ENCODE data around the gene GSDMA.

GSDMA gene

DNA sequence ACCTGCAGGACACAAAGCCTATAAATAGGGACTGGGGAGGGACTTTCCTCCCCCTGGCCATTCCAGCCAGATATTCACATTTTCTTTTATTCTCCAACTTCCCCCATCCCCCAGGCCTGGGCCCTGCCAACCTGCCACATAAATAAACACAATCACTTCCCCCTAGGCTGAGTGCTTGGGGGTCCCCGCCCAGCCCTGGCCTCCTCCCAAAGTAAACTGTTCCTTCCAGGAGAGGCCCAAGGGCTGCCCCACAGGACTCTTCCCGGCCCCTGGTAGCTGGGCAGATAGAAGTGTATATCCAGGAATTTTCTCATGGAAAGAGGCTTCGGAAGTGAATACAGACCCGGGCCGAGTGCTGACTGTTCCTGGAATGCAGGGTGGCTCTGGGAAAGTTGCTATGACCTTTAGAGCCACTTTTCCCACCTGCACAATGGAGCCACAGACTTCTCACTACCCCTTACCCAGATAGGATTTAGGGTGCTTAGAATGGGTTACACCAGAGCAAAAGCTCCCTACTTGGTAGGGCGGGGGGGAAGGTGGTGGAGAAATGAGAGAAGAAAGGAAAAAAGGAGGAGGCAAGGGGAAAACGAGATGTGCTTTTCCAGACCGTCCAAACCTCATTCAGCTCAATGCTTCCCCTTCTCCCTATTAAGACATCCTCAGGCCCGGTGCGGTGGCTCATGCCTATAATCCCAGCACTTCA is 60.9 kb downstream of the GSDMA start:
- no peak for DNase-seq

DNA sequence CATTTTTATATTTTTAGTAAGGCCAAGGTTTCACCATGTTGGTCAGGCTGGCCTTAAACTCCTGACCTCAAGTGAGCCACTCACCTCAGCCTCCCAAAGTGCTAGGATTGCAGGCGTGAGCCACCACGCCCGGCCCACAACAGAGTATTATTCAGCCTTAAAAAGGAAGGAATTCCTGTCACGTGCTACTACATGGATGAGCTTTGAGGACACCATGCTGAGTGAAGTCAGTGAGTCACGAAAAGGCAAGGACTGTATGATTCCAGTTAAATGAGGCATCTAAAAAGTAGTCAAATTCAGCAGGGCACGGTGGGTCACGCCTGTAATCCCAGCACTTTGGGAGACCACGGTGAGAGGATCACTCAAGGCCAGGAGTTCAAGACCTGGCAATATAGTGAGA is 62.1 kb downstream of the GSDMA start:
- DNase-seq: no peak

DNA sequence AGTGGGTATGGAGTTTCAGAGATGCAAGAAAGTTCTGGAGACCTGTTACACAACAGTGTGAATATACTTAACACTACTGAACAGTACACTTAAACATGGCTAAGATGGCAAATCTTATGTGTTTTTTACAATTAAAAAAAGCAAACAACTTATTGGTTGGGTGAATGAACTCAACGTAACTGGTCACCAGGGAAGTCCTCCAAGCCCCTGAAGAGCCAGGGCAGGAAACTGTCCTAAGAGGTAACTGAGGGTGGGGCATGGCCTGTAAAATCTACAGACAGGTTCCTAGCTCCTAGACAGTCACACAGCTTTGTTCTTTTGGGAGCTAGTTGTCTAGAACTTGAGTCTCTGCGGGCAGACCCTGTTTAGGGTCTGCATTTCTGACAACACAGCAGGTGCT is 62.8 kb downstream of the GSDMA start:
- no peak for DNase-seq

DNA sequence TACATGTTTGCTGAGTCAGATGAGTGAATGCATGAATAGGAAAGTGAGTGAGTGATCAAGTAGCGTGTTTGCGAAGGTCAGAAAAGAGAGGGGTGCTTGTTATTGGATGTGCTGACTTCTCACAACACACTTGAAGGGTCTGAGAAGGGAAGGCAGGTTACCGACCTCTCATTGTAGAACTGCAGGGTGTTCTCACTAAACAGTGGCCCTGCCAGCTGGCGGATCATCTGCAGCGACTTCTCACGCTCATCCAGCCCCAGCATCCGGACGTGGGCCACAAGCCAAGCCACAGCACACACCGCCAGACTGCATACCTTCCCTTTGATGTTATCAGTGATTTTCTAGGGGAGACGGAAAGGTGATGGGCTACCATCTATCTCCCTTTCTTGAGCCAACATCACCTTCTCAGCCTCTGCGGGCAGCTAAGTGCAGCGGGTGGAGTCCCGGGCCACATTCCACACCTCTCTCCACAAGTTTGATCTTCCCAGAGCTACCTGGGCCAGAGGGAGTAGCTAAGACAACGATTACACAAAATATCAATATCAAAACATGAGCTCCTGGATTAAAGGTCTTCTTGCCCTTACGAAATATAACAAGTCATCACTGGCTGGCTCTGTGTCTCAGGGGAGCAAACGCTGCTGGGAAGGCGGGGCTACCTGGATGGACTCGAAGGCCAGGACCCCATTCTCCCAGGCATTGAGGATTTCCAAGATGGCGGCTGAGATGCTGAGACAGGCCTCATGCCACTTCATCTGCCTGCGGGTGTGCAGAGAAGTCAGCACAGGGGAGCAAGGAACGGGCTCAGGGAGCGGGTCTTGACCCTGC is 63.4 kb downstream of the GSDMA start:
- DNase-seq: peak; percentile 65

DNA sequence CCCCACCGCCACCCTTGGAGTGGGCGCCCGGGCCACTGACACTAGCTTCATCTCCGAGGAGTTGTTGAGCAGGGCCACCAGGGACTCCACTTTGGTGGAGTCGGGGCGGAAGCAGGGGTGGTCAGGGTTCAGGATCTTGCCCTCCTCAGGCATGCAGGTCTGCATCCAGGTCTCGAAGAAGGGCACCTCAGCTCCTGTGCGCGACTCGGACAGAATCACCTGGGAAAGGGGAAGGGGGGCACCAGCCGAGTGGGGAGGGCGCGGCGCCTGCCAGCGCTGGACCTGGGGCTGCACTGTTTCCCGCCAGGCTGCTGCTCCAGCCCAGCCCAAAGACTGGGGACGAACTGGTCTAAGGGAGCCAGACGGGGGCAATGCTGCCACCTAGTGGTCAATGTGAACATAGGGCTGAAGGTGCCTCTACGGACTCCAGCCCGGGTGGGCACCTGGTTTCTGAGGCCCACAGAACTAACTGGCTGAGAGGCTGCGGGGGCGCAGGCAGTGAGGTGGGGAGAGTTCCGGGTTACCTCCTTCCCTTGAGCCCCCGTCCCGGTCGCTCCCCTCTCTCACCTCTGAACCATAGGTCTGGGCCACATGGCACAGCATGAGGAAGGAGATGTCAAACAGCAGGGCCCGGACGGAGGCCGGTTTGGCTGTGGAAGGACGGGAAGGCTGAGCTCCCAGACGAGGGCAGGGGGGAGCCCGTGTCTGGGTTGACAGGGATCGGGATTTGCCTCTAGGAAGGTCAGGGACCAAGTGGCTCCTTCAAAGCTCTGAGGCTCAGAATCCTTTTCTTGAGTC is 64.2 kb downstream of the GSDMA start:
- peak; percentile 89 for DNase-seq

Measured in activated CD8-positive, alpha-beta memory T cell treated with anti-CD3 and anti-CD28 coated beads for 24 hours (primary cell).